RCC 7860 (cell line): ENCODE data around the gene TBX20.
"Not testable (repeated sequence)": the region's sequence is repeated elsewhere in the genome, so short reads cannot be mapped to it uniquely, and the experiment has no call there.

Source experiments
- DNase-seq: peaks from one replicate; pipeline ENCODE4 v3.0.0-alpha.2; 2015; ENCODE audit warnings: low spot score
- FAIRE-seq: peaks from 2 replicates; lab custom pipeline; 2012; peaks lifted over from hg19 to GRCh38; lab: Jason Lieb, UNC

The TBX20 gene

DNA sequence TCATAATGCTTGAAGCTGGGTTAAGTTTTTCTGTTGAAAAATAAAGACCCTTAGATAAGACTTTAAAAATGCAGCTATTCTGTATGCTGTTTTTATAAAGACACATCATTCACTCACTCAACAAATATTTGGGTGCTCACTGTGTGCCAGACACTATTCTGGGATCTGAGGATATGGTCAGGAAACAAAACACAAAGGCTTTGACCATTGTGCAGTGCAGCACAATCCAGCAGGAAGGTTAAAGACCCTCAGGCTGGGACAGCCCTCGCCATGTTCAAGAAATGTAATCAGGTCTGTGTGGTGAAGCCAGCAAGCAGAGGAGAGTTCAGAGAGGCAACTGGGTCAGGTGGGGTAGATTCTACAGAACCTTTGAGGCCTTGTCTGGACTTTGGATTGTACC lies 31.5 kb downstream of the TBX20 start:
- FAIRE-seq, DNase-seq: not testable (repeated sequence)

DNA sequence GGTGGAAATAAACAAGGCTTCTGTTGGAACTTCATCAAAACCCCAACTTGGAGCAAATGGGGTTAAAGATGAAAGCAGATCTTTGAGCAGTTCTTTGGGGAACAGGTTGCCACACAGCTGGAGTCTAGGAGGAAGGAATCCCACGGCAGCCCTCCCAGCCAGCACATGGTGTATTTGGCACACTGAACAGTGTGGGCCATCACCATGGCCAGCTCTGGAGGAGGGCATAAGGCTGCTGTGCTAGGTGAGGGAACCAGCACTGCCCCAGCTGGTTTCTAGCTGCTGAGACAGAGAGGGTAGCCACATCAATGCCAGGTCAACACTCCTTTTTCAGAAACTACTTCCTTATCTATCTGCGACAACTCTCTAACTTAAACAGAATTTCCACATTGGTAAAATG lies 33.7 kb downstream of the TBX20 start:
- not testable (repeated sequence) for DNase-seq, FAIRE-seq

DNA sequence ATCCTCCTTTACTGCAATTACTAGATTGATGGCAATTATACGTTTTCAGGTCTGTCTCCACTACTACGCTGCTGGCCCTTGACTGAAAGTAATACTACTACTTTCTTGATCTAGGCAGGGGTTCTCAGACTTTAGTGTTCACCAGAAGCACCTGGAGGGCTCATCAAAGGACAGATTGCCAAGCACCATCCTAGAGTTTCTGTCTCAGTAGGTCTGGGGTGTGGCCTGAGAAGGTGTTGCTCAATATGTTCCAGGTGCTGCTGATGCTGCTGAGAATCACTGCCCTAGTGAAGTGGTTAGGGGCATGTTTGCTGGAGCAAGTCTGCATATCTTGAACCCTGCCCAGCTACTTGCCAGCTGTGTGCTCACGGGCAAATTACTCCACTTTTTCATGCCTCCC lies 37.9 kb downstream of the TBX20 start:
- FAIRE-seq, DNase-seq: not testable (repeated sequence)

DNA sequence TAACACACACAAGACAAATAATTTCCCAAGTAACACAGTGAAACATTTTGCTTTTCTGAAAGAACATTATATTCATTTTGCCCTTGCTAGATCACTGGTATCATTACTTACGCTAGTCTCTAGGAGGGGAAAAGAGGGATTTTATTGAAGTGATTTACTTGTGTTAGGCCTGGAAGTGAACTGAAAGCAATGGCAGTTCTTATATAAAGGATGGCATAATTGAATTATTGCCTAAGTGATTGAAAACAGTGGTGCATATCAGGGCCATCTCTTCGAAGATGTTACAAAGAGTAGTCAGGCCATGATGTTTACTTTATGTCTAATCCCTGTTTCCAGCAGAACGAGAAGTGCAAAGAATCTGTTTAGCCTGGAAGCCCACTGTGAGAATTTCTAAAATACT lies 38.8 kb downstream of the TBX20 start:
- not testable (repeated sequence) for FAIRE-seq, DNase-seq

DNA sequence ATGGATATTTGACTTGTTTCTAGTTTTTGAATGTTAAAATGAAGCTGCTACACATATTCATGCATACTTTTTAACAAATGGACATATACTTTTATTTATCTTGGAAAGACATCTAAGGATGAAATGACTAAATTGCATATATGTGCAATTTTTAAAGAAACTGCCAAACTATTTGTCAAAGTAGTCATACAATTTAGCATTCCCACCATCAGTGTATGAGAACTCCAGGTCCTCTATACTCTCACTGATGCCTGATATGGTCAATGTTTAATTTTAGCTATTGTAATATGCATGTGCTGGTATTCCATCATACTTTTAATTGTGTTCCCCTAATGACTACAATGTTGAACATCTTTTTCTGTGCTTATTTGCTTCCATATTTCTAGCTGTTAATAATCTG lies 47.0 kb downstream of the TBX20 start:
- not testable (repeated sequence) for DNase-seq, FAIRE-seq

DNA sequence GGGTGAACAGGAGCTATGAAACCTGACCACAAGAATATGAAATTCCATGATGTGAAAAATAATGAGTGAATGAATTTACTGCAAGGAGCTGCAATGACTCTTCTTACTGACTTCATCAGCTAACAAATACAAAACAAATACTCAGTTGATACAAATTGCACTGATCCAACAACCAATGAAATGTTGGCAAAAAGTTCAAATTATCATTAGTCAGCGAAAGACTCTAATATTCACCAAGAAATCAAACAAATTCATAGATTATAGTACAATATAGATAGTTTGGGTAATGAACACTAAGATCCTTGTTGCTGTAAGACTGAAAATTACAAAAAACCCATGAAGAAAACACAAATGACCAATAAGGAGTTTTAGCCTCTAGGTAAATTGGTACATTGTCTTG lies 49.0 kb downstream of the TBX20 start:
- not testable (repeated sequence) for DNase-seq, FAIRE-seq

DNA sequence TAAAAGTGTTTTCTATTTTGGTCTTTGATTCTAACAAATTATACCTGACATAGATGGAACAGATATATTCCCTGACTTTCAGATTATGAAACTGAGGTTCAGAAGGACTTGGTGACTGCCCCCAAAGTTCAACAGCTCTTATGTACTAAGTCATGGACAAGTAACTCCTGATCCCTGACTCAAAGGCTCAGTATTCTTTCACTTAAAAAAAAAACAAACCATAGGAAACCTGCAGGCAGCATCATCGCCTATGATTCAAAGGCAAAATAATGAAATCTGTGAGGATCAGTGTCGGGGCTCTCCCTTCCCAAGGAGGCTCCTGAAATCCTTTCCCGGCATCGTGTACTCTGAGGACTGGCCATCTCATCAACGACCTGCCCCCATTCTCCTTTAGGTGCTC lies 49.9 kb downstream of the TBX20 start:
- DNase-seq: peak; percentile 49
- not testable (repeated sequence) for FAIRE-seq

DNA sequence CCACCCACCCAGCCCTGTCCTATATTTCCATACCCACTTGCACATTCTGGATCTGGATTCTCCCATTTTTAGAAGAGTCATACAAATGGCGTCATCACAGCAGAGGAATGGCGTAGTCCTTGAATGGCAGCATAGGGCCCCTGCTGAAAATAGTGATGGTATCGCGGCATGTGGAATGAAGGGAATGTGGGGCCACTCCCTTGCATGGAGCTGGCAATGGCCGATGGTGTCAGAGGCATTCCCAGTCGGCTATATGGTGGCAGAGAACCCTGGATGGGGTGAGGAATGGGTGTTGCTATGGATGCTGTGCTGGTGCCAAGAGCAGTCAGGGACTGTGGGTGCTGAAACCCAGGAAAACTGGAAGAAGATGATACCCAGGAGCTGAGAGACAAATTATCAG lies 51.5 kb downstream of the TBX20 start:
- FAIRE-seq, DNase-seq: not testable (repeated sequence)

DNA sequence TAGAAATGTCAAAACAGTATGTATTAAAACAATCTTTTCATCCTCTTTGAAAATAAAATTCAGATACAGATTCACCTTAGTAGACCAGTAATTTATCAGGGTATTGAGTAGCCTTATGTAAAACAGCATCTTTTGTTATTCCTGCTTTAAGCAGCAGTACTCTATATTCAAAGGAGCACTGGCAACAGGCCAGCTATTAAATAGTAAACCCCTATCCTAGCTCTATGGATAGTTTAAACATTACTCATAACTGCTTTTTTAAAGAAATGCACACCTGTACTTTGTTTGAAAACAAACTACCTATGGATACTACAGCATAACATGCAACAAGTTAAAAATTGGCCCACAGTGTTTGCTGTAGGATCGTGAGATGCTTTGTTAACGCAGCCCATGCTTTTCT lies 53.7 kb downstream of the TBX20 start:
- not testable (repeated sequence) for FAIRE-seq, DNase-seq

DNA sequence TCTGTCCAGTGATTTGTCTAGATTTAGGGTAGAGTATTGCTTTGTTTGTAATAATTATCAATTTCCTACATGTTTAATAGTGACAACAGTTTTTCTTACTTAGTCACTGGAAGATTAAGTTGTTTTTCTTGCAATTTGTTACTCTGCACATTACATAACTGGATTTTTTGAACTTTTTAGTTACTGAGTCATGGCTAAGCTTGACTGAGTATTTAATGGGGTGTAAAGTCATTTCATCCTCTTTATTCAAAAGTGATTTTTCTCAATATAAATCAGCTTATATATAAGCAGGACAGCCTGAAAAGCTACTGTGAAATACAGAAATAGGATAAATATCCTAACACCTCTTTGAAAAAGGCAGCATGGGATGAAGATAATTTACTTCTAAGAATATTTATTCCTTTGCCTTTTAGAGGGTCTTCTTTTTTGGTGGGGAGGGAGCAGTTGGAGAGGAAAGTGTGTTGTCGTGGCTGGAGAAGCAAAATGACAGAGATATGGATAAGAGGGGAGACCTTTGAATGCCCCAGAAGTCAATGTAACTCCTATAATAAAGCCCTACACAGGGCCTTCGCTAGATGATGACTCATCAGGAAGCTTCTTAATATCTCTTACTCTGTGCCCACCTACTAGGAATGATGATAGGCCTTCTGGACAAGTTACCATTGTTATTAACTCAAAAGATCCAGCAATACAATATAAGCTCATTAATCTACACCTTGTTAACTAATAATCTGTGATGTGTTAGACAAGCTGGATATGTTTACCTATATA lies 55.3 kb downstream of the TBX20 start:
- peak; percentile 78 for DNase-seq
- peak; percentile 98 for FAIRE-seq

DNA sequence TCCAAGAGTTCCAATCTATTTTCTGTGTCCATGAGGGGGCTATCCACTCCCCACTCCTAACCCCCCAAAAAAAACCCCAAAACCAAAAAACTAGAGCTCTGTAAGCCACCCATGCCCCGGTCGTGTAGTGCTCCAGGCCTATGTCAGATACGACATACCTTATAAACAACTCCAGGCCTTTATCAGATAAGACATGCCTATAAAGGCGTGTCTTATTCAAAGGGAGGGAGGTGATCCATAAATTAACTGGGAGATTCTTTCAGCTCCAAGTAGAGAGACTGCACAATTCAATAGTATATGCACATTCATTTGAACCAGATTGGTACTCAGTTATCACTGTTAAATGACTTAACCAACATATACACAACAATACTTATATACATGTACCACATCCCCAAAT lies 62.3 kb downstream of the TBX20 start:
- not testable (repeated sequence) for DNase-seq, FAIRE-seq

DNA sequence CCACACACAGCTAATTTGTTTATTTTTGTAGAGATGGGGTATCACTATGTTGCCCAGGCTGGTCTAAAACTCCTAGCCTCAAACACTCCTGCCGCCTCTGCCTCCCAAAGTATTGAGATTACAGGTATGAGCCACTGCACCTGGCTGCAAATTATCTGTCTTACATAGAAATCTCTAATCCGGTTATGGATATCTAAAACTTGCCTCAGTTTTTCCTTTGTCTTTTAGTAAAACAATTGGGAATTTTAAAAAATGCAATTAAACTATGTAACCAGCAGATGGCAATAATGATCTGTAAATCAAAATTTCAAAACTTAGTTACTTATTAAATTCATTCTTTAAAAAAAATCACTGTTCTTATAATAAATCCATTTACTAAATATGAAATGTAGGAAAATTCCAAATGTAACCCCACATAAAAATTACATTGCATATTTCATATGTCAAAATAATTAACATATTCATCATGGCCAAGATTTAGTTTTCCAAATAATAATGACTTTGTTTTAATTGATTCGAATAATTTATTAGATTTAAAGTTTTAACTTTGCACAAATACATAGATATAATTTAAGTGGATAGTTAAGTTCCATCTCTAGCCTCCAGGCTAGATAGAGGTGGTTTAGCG lies 63.6 kb downstream of the TBX20 start:
- peak; percentile 96 for FAIRE-seq
- DNase-seq: not testable (repeated sequence)

DNA sequence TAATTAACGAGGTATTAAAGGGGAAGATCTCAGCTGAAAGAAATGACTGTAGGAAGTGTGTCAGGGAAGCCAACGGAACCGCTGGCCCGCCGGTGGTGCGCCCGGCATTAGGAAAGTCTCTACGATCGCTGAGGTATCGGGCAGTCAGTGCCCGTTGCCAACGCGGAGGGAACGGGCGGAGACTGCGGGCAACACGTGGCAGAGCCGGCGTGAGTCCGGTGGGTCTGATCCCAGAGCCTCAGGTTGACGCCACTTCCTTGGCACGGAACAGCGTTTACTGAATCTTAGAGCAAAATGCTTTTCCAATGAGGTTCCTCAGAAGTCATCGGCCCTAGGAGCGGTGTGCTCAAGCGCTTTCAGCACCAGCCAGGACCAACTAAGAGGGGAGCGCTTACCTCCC lies 67.1 kb downstream of the TBX20 start:
- not testable (repeated sequence) for FAIRE-seq
- peak; percentile 50 for DNase-seq

DNA sequence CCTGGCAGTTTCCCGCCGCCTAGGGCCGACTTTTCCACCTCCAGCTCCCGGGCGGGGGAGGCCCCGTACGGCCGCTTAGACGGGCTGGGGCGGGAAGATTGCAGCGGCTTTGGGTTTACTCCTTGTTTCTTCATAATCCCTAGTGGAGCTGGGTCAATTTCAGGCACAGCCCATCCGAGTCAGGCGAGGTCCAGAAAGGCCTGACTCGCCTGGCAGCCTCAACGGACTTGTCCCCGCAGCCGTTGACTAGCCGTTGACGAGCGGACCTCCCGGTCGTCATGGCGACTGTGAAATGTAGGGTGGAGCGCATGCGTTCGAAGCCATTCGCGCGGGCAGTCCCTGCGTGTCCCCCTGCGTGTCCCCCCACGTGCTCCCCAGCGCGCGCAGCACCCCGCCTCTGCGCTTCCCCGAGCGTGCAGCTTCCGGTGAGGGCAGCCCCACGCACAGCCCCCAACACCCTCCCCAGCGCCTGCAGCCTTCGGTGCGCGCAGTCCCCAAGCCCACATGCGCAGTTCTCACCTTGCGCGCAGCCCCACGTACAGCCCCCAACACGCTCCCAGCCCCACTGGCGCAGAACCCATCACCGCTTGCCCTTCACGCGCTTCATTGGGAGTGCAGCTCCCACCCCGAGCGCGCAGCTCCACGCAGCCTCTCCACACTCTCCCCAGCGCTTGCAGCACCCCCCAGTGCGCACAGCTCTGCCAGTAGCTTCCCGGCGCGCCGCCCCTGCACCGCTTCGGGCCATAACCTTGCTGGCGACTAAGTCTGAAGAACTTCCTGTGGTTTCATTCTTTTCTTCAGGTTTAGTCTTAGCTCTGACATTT lies 67.8 kb downstream of the TBX20 start:
- no peak for FAIRE-seq

DNA sequence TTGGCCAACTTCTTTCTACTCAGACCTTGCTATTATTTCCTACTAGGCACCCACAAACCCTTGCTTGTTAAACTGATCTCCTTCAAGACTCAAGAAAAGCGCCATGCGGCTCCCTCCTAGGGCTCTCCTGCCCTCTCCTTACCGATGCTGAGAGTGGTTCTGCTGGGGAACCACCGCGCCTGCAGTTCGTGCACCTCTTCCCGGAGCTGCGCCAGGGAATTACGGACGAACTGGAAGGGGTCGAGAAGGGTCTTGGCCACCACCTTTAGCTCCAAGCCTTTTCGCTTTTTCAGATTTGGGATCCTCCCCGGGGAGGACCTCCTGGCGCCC lies 68.4 kb downstream of the TBX20 start:
- not testable (repeated sequence) for DNase-seq, FAIRE-seq

More for the DNA sequence above, 67.8 kb downstream of the TBX20 start:
- DNase-seq: peak; percentile 67

DNA sequence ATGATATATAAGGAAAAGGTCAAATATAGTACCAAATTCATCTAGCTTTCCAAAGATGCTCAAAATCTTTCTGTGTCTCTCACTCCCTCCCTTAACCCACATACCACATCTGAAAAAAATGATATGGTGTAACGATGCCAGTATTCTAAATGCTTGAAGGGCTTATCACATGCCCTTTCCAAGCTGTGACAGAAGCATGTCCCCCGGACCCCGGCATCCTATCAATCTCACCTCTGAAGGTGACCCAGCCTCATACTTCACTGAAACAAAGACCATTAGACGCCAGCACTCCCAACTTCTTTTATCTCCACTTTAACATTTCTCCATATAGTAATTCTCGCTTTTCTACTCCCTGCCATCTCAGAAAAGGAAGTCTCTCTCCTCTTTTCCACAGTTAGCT lies 68.9 kb downstream of the TBX20 start:
- FAIRE-seq: not testable (repeated sequence)

DNA sequence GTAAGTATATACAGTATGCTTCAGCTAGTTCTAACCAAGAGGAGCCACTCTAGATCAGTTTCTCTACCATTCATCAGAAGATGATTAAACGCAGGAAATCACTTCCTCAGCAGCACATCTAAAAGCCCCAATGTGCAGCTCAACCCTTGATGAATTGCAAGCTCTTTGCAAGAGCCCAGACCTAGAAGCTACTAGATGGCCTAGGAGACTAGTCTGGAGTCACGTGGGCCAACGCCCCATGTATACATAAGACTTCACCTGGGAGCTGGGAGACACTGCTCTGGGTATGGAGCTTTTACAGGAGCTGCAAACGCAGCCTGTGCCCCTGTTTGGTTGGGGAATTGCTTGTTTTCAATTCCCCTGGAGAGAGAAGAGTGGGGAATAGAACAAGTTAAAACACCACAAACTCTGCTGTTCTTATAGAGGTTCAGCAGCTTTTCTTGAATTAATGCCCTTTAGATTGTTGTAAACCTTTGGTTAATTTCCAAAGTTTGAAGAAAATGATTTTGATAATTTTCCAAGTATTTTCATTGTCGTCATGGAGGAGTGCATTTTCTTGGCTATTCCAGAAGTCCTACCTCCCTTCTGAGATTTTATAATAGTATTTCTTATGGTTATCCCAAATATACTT lies 69.9 kb downstream of the TBX20 start:
- not testable (repeated sequence) for FAIRE-seq, DNase-seq

More for the DNA sequence above, 68.9 kb downstream of the TBX20 start:
- DNase-seq: not testable (repeated sequence)

DNA sequence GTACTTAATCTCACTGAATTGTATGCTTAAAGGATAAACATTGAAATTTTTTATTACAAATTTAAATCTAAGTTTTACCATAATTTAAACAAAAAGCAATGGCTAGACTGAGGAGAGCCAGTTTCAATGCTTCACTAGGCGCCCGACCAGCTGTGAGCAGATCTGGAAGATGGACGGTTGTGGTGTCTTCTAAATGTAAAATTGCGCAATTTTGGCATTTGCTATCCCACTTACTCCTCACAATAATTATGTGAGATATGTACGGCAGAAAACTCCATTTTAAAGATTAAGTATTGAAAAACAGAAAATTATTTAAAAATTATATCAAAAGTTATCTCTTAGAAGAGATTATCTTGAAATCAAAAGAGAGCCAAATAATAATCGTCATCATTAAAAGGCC lies 73.2 kb downstream of the TBX20 start:
- FAIRE-seq, DNase-seq: not testable (repeated sequence)

DNA sequence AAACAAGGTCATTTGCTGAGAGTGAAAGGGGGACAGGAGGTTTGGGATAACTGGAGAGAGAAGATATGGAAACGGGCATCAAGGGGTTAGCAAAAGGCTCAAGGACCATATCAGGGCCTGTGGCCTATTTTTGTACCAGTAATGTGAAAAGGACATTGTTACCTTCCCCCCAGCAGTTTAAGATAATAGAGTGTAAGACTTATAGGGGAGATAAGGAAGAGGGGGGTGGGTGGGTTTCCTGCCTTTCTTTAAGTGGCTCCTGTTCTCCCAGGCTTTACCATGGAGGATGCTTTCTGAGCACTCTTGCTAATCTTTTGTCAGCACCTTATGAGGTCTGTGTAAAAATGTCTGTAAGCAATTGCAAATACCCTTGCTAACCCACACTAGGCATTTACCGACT lies 80.7 kb downstream of the TBX20 start:
- not testable (repeated sequence) for FAIRE-seq

DNA sequence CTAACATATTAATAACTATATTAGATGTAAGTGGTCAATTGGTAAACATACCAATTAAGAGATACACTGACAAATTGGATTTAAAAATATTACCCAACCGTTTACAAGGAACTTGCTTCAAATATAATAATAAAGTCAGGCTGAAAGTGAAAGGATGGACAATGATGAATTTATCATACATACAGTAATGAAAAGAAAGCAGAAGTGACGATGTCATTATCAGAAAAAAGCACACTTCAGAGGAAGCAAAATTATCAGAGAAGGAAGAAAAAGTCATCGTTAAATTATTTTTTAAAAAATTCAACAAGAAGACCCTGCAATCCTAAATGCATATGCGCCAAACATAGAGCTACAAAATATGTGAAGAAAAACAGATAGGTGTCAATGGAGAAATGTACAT lies 81.8 kb downstream of the TBX20 start:
- FAIRE-seq: not testable (repeated sequence)

More for the DNA sequence above, 80.7 kb downstream of the TBX20 start:
- not testable (repeated sequence) for DNase-seq

DNA sequence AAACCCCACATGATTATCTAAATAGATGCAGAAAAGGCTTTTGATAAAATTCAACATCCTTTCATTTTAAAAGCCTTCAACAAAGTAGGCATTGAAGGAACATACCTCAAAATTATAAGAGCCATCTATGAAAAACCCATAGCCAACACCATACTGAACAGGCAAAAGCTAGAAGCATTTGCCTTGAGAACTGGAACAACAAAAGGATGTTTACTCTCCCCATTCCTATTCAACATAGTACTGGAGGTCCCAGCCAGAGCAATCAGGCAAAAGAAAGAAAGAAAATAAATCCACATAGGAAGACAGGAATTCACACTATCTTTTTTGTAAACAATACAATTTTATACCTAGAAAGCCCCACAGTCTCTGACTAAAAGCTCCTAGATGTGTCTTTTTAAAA lies 86.2 kb downstream of the TBX20 start:
- not testable (repeated sequence) for FAIRE-seq, DNase-seq

More for the DNA sequence above, 81.8 kb downstream of the TBX20 start:
- not testable (repeated sequence) for DNase-seq
